Mononuclear cell (primary cell): ENCODE results near the gene SNTB2. TPM values are rescaled to one million over a fixed set of nuclear protein-coding genes. Genes with fewer than 3 reads are reported as not detected.

Experiments used
- H3K27me3 ChIP-seq: 2 replicates; pipeline ENCODE4 v1.6.0; 2011; ENCODE audit warnings: low read length, control low read depth; ENCODE audit not compliant: insufficient read depth
- H3K4me1 ChIP-seq: 2 replicates; pipeline ENCODE4 v1.5.1; 2011; ENCODE audit warnings: mild to moderate bottlenecking, low read length, control low read depth; ENCODE audit not compliant: insufficient read depth
- H3K4me3 ChIP-seq: 2 replicates; pipeline ENCODE4 v1.5.1; 2011; ENCODE audit warnings: mild to moderate bottlenecking, low read length, moderate library complexity
- H3K9me3 ChIP-seq: 2 replicates; pipeline ENCODE4 v1.5.1; 2011; ENCODE audit warnings: low read depth, mild to moderate bottlenecking, control low read depth, low read length
- total RNA-seq: library from RNA; depleted of rRNA; stranded (reverse); fragments of >200 nt; gene quantifications from one replicate; pipeline ENCODE4 v1.2.3, GENCODE V29; 2012

The SNTB2 gene
- total RNA-seq, 1 donor, result 4.4 TPM

DNA sequence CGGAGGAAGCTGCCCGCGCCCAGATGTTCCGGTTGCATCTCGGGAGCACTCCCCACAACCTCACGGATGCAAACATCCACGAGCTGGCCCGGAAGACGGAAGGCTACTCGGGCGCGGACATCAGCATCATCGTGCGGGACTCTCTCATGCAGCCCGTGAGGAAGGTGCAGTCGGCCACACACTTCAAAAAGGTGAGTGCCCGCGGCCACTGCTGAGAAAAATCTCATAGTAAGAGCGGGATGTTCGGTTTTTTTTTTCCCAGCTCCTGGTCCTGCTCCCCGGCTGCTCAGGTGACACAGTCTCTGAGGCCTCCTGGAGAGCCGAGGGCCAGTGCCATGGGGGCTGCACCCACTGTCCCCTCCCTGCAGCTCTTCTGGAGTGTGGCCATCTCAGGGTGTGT is 134.1 kb downstream of the SNTB2 start:
- Histone ChIP-seq H3K4me3 (no peak overlapping the region), H3K9me3 (no peaks in the 10 kb centered on the region), H3K27me3 (no peaks in the 10 kb centered on the region)

DNA sequence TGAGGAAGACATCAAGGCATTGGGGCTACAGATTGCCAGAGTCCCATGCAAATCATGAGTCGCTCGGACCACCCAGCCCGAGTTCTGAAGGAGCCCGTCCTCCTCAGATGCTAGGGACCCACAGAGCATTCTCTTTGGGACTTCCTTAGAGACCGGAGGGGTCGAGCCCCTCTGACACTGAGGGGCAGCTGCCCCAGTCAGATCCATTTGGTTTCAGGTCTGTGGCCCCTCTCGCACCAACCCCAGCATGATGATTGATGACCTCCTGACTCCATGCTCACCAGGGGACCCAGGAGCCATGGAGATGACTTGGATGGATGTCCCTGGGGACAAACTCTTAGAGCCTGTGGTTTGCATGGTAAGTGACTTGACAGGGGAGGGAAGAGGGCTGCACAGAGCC is 135.4 kb downstream of the SNTB2 start:
- Histone ChIP-seq H3K4me1 (peaks cover 7% of the 10 kb centered on the region), H3K4me3 (no peak overlapping the region), H3K27me3 (no peaks in the 10 kb centered on the region), H3K9me3 (no peaks in the 10 kb centered on the region)

More for the DNA sequence above, 134.1 kb downstream of the SNTB2 start:
- no peaks in the 10 kb centered on the region for H3K4me1 ChIP-seq

DNA sequence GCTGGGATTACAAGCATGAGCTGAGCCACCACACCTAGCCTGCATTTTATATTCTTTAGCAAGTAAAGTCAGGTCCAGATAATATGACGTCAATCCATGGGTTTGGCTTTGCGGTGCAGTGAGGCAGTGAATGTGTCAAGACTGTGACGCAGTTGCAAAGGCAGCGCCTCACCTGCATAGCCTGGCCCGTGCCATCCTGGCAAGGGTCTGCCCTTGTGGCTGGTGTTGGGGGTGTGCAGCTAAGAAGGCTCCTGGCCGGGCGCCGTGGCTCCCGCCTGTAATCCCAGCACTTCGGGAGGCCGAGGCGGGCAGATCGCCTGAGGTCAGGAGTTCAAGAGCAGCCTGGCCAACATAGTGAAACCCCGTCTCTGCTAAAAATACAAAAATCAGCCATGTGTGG is 136.5 kb downstream of the SNTB2 start:
- H3K27me3 ChIP-seq, result no peaks in the 10 kb centered on the region
- no peak overlapping the region for H3K4me3 ChIP-seq
- peaks cover 18% of the 10 kb centered on the region for H3K4me1 ChIP-seq

DNA sequence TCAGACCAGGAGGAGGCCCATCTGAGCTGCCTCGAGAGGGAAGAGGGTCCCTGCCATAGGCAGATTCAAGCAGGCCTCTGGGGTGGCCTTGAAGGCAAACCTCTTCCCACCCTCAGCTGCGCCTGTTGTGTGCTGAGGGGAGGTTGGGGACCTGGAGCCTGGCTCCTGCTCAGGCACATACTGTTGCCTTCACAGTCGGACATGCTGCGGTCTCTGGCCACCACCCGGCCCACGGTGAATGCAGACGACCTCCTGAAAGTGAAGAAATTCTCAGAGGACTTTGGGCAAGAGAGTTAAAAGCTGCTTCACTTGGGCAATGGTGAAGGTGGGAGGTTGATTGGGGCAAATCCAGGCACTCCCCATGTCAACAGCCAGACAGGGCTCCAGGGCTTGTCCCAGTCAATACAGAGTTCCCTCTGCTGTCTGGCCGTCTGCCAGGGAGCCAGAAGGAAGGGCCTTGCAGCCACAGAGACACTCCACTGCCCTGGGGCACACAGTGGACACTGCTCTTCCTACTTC is 137.1 kb downstream of the SNTB2 start:
- Histone ChIP-seq H3K9me3 (no peaks in the 10 kb centered on the region), H3K4me3 (no peak overlapping the region), H3K27me3 (no peaks in the 10 kb centered on the region), H3K4me1 (peaks cover 24% of the 10 kb centered on the region)

More for the DNA sequence above, 136.5 kb downstream of the SNTB2 start:
- H3K9me3 ChIP-seq, result no peaks in the 10 kb centered on the region

DNA sequence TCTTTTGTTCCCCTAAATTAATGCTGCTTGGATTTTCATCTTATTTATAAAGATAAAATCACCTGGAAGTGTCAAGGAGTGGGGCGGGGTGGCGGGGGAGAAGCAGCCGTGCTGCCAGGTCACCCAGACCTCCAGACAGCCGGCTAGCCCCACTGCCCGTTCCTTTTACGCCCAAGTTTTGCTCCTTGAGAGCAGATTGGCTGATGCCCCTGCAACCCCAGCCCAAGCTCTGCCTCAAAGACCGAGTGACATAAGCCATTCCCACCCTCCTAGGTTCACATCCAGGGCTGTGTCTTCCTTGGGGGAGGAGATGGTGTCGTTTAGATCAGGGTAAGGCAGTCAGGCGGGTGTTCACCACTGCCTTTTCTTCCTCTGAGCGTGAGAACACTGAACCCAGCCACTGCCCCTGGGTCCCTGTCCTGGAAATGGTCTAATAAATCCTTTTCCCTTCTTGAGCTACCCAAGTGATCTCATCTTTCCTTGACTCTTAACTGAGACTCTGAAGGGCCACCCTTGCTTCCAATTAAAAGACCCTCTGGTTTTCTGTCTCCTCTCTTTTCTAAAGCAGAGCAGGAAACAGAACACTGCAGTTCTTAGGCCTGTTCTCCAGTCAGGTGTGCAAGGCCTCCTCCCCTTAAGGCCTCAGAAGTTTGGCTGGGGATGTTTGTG is 137.8 kb downstream of the SNTB2 start:
- no peaks in the 10 kb centered on the region for H3K27me3 ChIP-seq
- no peaks in the 10 kb centered on the region for H3K9me3 ChIP-seq
- no peak overlapping the region for H3K4me3 ChIP-seq
- H3K4me1 ChIP-seq, result peaks cover 31% of the 10 kb centered on the region

DNA sequence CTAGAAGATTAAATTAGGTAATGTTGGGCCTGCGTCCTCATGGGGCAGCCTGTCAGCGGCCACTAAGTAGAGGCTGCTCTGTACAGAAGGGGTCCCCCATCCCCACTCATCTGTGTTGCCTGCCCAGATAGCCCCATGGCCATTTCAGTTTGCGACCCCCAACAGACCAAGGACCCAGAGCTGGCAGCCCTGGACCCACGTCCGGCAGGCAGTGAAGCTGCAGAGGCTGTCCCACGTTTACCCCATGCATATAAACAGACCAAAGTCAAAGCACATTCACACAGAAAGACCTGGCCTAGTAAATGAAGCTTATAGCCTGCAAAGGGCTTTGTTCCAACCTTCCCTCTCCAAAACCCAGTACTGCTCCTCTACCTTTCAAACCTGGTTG is 138.8 kb downstream of the SNTB2 start:
- Histone ChIP-seq H3K4me3 (no peak overlapping the region), H3K27me3 (no peaks in the 10 kb centered on the region), H3K9me3 (no peaks in the 10 kb centered on the region), H3K4me1 (peaks cover 33% of the 10 kb centered on the region)

DNA sequence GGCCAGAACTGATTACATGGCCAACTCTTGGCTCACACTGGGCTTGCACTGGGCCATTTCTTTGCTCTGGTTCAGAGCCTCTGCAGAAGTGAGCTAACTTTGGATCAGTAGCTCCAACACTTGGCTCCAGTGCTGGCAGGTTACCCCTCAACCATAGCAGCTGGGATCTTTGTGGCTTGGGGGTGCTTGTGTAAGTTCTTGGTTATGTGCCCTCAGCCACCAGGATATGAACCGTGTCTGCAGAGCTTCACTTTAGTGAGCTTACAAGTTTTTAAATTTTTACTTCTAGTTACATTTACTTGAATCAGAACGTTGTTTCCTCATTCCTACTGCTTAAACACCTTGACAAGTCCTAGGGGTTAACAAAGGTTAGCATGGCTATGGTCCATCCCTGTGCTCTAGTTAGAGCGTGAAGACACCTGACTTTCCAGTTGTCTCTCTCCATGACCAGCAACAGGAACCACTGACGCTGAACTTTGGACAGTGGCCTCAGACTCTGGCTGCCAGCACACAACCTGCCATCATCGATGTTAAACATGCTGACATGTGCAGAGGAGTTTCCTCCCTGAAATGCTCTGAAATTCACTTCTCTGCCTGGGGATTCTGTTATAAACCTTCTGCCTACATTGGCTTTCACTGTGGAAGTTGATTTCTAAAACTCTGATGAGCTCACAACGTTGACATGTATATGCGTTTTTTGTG is 139.4 kb downstream of the SNTB2 start:
- H3K4me3 ChIP-seq, result no peak overlapping the region
- H3K27me3 ChIP-seq, result no peaks in the 10 kb centered on the region
- H3K4me1 ChIP-seq, result peaks cover 37% of the 10 kb centered on the region
- no peaks in the 10 kb centered on the region for H3K9me3 ChIP-seq

DNA sequence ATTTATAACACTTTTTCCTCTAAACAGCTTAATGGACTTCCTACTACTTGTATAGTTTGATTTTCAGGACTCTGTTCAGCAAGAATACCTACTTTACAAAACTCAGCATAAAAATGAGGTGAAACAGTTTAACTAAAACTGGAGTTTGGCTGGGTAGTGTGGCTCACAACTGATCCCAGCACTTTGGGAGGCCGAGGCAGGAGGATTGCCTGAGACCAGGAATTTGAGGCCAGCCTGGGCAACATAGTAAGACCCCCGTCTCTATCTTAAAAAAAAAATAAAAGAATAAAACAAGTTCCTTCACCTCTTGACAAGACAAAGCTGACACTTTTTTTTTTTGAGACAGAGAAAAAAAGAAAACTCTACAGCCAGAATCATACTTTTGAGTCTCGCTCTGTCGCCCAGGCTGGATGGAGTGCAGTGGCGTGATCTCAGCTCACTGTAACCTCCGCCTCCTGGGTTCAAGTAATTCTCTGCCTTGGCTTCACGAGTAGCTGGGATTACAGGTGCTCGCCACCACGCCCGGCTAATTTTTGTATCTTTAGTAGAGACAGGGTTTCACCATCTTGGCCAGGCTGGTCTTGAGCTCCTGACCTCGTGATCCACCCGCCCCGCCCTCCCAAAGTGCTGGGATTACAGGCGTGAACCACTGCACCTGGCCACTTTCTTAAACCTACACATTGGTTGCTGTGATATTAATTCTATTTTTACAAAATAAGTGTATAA is 140.8 kb downstream of the SNTB2 start:
- no peak overlapping the region for H3K4me3 ChIP-seq
- H3K4me1 ChIP-seq, result peaks cover 37% of the 10 kb centered on the region

DNA sequence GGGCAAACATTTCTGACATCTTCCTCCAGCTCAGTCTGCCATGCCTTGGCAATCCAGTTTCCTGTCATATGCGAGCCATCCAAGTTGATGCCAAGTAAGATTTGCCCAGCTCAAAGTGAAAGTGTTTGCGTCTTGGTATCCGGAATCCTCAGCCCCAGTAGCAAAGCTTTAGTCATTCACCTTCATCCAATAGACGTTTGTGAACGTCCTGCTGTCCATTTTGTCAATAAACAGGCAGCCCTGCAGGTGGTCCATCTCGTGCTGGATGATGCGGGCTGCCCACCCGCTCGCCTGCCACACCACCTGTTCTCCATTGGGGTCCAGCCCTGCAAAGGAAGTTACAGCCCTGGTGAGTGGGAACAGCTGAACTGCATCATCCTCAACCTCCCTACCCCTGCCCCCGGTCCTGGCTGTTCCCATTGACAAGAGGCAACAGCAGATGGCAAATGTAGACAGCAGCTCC is 141.9 kb downstream of the SNTB2 start:
- no peaks in the 10 kb centered on the region for H3K9me3 ChIP-seq
- H3K4me3 ChIP-seq, result no peak overlapping the region
- peaks cover 37% of the 10 kb centered on the region for H3K4me1 ChIP-seq
- no peaks in the 10 kb centered on the region for H3K27me3 ChIP-seq

More for the DNA sequence above, 140.8 kb downstream of the SNTB2 start:
- Histone ChIP-seq H3K9me3 (no peaks in the 10 kb centered on the region), H3K27me3 (no peaks in the 10 kb centered on the region)

DNA sequence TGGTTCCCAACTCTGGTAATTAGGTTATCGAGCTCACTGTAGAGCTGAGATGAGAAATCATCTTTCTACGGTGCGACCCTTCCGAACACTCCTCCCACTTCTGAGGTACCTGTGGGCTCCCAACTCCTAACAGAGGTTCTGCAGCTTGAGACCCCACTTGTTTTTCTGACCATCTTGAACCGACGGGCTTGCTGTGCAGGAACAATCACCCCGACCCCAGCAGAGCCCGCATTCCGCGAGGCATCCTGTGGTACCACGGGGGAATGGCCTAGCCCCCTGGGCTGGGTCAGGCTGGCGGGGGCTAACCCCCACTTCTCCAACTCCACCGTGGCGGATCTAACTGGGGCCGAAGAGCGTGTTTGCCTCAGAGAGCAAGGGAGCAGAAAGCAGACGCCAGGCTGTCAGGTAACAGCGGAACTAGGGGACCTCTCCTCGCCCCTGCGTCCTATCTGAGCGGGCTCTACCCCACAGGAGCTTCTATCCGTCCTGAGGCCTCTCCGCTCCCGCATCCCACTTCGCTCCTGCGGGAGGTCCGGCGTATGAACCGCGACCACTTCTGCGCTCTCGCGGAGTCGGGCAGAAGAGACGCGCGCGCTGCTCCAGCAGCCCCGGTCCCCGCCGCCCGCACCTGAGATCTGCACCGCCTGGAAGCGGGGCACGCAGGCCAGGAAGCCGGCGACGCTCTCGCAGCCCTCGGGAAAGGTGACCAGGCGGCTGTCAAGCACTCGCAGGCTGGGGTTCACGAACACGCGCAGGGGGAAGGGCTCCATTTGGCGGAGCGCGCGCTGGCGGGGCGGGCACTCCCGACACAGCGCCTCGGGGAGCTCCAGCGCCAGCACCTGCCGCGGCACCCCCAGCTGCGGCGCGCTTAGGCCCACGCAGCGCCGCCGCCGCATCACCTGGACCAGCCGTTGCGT is 142.7 kb downstream of the SNTB2 start:
- Histone ChIP-seq H3K9me3 (no peaks in the 10 kb centered on the region), H3K27me3 (no peaks in the 10 kb centered on the region), H3K4me3 (peak overlapping the region; percentile 71), H3K4me1 (peaks cover 37% of the 10 kb centered on the region)

DNA sequence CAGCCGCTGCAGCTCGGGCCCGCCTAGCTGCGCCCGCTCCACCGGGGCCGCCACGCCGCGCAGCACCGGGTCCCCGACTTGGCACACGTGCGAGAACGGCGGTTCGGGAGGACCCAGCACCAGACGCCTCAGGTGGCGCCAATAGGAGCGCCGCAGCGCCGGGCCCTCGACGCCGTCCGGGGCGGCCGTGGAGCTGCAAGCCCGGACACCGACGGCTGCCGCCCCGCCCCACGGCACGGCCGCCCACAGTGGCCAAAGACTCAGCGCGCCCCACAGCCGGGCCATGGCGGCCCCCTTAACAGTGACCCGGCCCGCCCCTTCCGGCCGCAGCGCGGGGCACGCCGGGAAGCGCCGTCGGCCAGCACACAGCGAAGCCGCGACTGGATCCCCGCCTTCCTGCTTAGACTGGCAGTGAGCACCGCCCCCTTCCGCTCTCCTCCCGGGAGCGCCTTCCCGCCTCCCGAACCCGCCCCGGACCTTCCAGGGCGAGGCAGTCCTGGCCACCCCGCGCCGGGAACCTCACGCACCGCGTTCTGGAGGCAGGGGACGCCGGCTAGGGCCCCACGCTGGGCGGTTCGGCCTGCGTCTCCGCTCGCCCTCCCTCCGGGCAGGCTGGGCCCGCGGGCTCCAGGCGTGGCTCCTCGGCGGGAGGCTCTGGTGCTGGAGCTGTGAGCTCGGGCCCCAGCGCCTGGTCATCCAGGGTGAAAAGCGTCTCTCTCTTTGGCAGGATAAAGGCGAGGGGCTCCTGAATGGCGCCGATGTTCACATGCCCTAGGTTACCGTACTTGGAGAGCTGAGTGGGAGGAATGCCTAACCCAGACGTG is 143.5 kb downstream of the SNTB2 start, which contains the start of gene PDF:
Gene PDF, minus strand, starts transcription at position 303 of the 824 bp plus-strand sequence. Its CDS starts 18 bp downstream, at position 285.
- peaks cover 37% of the 10 kb centered on the region for H3K4me1 ChIP-seq
- H3K4me3 ChIP-seq, result peak within 1 kb of the TSS; percentile 71
- no peaks in the 10 kb centered on the region for H3K9me3 ChIP-seq
- no peaks in the 10 kb centered on the region for H3K27me3 ChIP-seq

DNA sequence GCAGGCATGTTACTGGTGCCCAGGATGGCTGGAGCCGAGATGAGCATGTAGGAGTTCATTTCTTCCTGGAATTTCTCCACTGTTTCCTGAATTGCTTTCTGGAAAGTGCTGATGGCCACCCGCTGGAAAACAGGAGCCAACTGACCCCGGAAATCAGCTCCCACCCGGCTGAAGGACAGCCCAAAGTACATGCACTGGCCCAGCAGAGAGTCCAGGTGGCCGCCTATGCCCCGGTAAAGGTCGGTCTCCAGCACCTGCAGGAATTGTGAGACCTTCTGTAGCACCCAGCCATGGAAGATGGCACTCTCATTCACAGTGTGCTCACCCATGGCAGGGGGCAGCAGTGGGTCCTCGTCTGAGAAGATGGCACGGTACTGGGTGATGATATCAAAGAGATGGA is 147.7 kb downstream of the SNTB2 start:
- Histone ChIP-seq H3K4me1 (peaks cover 23% of the 10 kb centered on the region), H3K4me3 (no peak overlapping the region)

DNA sequence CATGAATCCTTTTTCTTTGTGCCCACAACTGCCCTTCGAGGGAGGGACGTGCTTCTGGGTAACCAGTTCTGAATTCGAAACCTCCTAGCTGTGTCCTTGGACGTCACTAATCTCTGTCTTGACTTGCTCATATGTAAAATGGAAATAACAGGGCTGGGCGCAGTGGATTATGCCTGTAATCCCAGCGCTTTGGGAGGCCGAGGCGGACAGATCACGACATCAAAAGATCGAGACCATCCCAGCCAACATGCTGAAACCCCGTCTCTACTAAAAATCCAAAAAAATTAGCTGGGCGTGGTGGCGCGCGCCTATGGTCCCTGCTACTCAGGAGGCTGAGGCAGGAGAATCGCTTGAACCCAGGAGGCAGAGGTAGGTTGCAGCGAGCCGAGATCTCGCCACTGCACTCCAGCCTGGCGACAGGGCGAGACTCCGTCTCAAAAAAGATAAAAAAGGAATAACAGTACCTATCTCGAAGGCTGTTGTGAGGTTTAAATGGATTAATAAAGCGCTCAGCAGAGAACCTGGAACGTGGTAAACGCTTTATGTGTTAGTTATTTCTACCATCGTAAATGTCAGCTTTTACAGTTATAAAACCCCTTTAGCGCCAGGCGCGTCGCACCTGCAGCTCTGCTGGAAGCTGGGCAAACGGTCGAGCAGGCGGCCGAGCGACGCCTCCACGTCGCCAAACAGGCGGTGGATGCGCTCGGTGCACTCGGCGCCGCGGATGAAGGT is 151.8 kb downstream of the SNTB2 start:
- Histone ChIP-seq H3K4me3 (peak overlapping the region; percentile 65), H3K27me3 (no peaks in the 10 kb centered on the region), H3K9me3 (no peaks in the 10 kb centered on the region), H3K4me1 (peaks cover 31% of the 10 kb centered on the region)

More for the DNA sequence above, 147.7 kb downstream of the SNTB2 start:
- Histone ChIP-seq H3K27me3 (no peaks in the 10 kb centered on the region), H3K9me3 (no peaks in the 10 kb centered on the region)
